HUES48 (cell line): ENCODE data around the gene FIBCD1.

ENCODE experiments used
- H3K27ac ChIP-seq: one replicate; pipeline ENCODE4 v1.7.0; 2013; ENCODE audit warnings: low read depth, low read length, inconsistent platforms
- H3K27me3 ChIP-seq: 2 replicates; pipeline ENCODE4 v1.6.1; 2013; ENCODE audit warnings: mild to moderate bottlenecking, low read length; ENCODE audit not compliant: control insufficient read depth, insufficient read depth
- H3K36me3 ChIP-seq: 2 replicates; pipeline ENCODE4 v1.6.1; 2013; ENCODE audit warnings: low read length; ENCODE audit not compliant: control insufficient read depth, insufficient read depth
- H3K4me1 ChIP-seq: 2 replicates; pipeline ENCODE4 v1.6.1; 2013; ENCODE audit warnings: mild to moderate bottlenecking, low read length; ENCODE audit not compliant: control insufficient read depth, insufficient read depth
- H3K4me3 ChIP-seq: 2 replicates; pipeline ENCODE4 v1.5.1; 2013; ENCODE audit warnings: mild to moderate bottlenecking, low read depth, low read length
- H3K9ac ChIP-seq: 2 replicates; pipeline ENCODE4 v1.6.1; 2013; ENCODE audit warnings: mild to moderate bottlenecking, low read depth, low read length, moderate library complexity
- H3K9me3 ChIP-seq: 2 replicates; pipeline ENCODE4 v1.6.1; 2013; ENCODE audit warnings: low read length; ENCODE audit not compliant: control insufficient read depth, insufficient read depth

The FIBCD1 gene

DNA sequence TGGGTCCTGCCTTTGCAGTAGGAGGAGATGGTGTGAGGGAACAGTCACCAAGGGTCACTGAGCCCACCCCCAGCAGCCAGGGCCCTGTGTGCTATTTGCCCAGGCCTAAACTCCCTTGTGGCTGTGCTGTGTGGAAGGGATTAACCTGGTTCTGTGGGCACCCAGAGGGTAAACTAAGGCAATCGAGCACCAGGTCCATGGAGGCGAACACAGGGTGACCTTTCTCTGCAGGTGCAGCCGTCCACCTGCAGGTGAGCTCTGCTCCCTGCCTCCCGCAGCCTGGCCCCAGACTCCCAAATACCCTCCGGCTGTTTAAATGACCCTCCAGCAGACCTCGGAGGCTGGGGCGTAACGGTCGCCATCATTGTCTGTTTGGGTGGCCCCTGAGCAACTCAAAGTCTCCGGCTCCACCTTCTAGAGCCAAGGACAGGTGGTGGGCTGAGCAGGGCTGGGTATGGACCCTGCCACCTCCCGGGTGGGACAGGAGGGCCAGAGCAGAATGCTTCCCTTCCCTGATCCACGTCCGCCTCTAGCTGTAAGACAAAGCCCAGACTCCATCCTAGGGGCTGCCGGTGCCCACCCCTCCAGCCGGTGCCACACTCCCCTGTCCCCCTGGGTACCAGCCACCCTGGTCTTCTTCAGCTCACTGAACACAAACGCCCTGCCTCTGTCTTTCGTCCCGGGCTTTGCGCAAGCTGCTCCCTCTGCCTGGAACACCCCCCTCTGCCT, 34.1 kb upstream of the FIBCD1 start:
- no peaks in the 10 kb centered on the region for H3K27me3 ChIP-seq
- H3K9me3 ChIP-seq: no peaks in the 10 kb centered on the region
- H3K4me3 ChIP-seq: no peak overlapping the region
- no peak overlapping the region for H3K27ac ChIP-seq
- H3K36me3 ChIP-seq: no peaks in the 10 kb centered on the region
- H3K4me1 ChIP-seq: no peaks in the 10 kb centered on the region
- H3K9ac ChIP-seq: no peak overlapping the region

DNA sequence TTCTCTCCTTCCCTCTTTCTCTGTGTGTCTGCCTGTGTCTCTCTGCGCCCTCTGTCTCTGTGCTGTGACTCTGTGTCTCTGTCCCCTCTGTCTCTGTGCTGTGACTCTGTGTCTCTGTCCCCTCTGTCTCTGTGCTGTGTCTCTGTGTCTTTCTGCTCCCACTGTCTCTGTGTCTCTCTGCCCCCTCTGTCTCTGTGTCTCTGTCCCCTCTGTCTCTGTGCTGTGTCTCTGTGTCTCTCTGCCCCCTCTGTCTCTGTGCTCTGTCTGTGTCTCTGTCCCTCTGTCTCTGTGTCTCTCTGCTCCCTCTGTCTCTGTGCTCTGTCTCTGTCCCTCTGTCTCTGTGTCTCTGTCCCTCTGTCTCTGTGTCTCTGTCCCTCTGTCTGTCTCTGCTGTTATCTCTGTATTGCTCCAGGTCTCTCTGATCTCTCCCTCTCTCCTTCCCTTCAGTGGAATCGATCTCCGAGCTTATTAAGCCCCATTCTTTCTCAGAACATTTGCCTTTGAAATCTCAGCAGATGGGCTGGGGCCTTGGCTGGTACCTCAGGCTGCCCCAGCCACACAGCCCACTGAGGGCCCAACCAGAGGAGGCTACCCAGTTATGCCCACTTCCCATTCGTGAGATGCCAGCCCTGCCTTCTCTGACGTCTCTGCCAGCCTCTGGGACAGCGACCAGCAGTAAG, 33.4 kb upstream of the FIBCD1 start:
- no peak overlapping the region for H3K4me3 ChIP-seq
- H3K4me1 ChIP-seq: no peaks in the 10 kb centered on the region
- no peaks in the 10 kb centered on the region for H3K36me3 ChIP-seq
- H3K9ac ChIP-seq: no peak overlapping the region
- H3K9me3 ChIP-seq: no peaks in the 10 kb centered on the region
- no peak overlapping the region for H3K27ac ChIP-seq
- no peaks in the 10 kb centered on the region for H3K27me3 ChIP-seq

DNA sequence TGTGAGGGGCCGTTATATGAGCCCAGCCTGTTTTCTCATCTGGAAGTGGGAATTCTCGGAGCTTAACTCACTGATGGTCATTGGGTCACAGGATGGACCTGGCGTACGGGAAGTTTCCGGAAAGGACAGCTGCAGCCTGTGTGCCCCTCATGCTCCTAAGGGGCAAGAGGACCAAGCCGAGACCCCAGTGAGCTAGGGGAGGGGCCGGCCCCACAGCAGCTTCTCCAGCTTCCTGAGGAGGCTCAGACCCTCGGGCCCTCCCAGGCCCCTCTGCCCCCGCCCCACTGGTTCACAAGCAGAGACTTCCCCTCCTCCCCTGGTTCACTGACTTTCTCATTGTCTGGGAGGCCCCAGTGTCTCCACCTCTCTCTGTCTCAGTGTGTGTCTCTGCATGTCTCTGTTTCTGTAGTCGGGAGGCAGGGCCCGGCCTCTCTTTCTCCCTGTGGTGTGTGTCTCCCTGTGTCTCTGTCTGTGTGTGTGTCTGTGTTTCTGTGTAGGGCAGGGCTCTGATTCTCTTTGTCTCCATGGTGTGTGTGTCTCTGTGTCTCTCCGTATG, 32.3 kb upstream of the FIBCD1 start:
- Histone ChIP-seq H3K4me1 (no peaks in the 10 kb centered on the region), H3K4me3 (no peak overlapping the region), H3K9me3 (no peaks in the 10 kb centered on the region), H3K36me3 (no peaks in the 10 kb centered on the region), H3K27me3 (no peaks in the 10 kb centered on the region), H3K9ac (no peak overlapping the region), H3K27ac (no peak overlapping the region)

DNA sequence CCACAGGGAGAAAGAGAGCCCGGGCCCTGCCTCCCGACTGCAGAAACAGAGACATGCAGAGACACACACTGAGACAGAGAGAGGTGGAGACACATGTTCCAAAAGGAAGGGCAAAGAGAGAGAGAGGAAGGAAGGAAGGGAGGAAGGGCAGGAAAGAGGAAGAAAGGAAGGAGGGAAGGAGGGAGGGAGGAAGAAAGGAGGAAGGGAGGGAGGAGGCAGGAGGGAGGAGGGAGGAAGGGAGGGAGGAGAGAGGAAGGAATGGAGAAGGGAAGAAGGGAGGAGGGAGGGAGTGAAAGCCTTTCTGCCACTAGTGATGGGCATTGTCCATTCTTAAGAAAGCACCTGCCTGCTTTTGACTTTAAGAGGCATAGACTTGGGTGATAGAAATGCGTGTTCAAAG, 31.8 kb upstream of the FIBCD1 start:
- H3K36me3 ChIP-seq: no peaks in the 10 kb centered on the region
- H3K9ac ChIP-seq: no peak overlapping the region
- no peaks in the 10 kb centered on the region for H3K27me3 ChIP-seq
- no peaks in the 10 kb centered on the region for H3K4me1 ChIP-seq
- H3K4me3 ChIP-seq: no peak overlapping the region
- H3K27ac ChIP-seq: no peak overlapping the region
- H3K9me3 ChIP-seq: no peaks in the 10 kb centered on the region

DNA sequence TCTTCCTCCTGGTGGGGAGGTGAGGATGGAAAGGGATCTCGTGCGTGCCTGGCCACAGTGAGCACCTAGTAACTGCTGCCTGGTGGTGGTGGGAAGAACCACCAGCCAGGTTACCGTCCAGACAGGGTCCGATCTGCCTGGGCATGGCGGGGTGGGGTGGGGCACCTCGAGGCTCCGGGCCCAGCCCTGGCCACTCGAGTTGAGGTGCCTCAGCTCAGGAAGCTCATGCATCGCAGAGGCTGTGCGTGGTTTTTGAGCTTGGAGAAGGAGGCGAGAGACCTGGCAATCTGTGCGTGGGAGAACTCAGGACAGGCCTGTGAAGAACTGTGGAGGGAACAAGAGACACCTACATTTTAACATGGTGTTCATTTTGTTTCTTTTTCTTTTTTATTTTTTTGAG, 31.0 kb upstream of the FIBCD1 start:
- Histone ChIP-seq H3K27me3 (no peaks in the 10 kb centered on the region), H3K9ac (no peak overlapping the region), H3K4me1 (no peaks in the 10 kb centered on the region), H3K36me3 (no peaks in the 10 kb centered on the region), H3K4me3 (no peak overlapping the region), H3K27ac (no peak overlapping the region), H3K9me3 (no peaks in the 10 kb centered on the region)

DNA sequence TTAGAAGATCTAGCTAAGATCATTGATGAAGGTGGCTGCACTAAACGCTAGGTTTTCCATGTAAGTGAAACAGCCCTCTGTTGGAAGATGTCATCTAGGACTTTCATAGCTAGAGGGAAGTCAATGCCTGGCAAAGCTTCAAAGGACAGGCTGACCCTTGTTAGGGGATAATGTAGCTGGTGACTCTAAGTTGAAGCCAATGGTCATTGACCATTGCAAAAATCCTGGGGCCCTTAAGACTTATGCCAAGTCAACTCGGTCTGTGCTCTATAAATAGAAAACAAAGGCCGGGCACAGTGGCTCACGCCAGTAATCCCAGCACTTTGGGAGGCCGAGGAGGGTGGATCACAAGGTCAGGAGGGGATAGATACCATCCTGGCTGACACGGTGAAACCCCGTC, 26.6 kb upstream of the FIBCD1 start:
- no peak overlapping the region for H3K27ac ChIP-seq
- H3K27me3 ChIP-seq: no peaks in the 10 kb centered on the region
- H3K36me3 ChIP-seq: no peaks in the 10 kb centered on the region
- H3K9ac ChIP-seq: no peak overlapping the region
- no peaks in the 10 kb centered on the region for H3K9me3 ChIP-seq
- no peak overlapping the region for H3K4me3 ChIP-seq
- H3K4me1 ChIP-seq: no peaks in the 10 kb centered on the region

DNA sequence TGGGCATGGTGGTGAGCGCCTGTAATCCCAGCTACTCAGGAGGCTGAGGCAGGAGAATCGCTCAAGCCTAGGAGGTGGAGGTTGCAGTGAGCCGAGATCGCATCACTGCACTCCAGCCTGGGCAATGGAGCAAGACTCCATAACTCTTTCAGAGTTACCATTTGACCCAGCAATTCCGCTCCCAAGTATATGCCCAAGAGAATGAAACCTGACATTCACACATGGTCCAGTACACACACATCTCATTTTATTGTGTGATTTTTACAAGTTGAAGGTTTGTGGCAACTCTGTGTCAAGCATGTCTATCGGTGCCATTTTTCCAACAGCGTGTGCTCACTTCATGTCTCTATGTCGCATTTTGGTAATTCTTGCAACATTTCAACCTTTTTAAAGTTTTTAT, 24.9 kb upstream of the FIBCD1 start:
- no peaks in the 10 kb centered on the region for H3K9me3 ChIP-seq
- no peaks in the 10 kb centered on the region for H3K27me3 ChIP-seq
- H3K9ac ChIP-seq: no peak overlapping the region
- H3K36me3 ChIP-seq: no peaks in the 10 kb centered on the region
- H3K4me1 ChIP-seq: no peaks in the 10 kb centered on the region
- no peak overlapping the region for H3K4me3 ChIP-seq
- H3K27ac ChIP-seq: no peak overlapping the region

DNA sequence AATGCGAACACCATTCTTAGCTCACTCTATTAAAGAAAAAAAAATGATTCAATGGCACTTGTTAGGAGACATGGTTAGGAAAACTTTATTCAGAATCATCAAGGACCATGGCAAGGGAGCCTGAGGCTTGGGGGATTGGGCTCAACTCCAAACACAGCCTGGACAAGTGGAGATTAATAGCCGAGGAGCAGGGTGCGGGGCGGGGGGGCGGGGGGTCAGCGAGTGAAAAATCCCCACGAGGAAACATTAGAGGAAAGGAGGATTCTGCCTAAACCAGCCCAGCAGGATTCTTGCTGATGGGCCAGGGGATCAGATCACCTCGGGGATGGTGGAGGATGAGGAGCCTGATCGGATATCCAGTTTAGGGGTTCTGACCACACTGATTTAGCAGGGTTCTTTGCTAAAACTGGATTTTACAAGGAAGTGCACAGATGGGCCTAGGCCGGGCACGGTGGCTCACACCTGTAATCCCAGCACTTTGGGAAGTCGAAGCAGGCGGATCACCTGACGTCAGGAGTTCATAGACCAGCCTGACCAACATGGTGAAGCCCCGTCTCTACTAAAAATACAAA, 24.4 kb upstream of the FIBCD1 start:
- Histone ChIP-seq H3K4me1 (no peaks in the 10 kb centered on the region), H3K27me3 (no peaks in the 10 kb centered on the region), H3K4me3 (no peak overlapping the region), H3K27ac (no peak overlapping the region), H3K9me3 (0 out of 2 replicates have a peak, but pooled peaks cover 3% of the 10 kb centered on the region), H3K36me3 (no peaks in the 10 kb centered on the region), H3K9ac (no peak overlapping the region)

DNA sequence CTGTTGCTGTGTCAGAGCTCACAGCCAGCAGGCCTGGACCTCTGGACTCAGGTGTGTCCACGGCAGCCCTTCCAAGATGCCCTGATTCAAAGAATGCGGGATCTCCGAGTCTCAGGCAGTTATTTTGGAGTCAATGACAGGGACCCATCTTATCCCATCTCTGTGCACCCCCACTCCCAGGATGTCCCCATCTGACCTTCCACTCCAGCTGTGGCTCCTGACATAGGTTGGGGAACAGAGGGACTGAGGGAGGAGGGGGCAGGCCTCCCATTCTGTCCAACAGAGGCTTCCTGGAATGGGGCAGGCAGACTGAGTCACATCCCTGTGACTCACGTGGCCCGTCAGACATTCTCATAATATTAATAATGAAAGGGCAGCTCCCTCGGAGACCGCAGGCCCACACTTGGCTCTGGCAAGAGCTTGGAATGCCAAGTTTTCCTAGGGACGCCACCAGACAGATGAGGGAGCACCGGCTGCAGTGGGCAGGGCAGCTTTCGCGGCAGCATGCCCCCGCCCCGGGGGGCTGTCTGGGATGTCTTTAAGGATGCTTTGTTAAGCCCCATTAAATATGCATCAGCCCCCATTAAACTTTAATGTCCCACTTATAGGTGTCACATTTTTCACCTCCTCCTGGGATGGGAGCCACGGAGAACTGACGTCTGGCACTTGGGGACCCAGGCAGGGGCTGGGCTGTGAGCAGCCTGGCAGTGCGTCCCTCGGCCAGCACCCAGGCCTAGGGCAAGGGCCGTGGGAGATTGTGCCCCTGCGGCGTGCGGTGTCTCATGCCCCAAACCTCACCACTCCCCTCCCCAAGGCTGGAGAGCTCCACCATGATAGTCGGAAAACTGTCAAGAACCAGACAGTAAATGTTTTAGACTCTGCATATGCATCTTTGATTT, 23.6 kb upstream of the FIBCD1 start:
- no peaks in the 10 kb centered on the region for H3K27me3 ChIP-seq
- no peak overlapping the region for H3K27ac ChIP-seq
- no peak overlapping the region for H3K4me3 ChIP-seq
- H3K9me3 ChIP-seq: 0 out of 2 replicates have a peak, but pooled peaks cover 4% of the 10 kb centered on the region
- no peak overlapping the region for H3K9ac ChIP-seq
- H3K36me3 ChIP-seq: no peaks in the 10 kb centered on the region
- H3K4me1 ChIP-seq: no peaks in the 10 kb centered on the region

DNA sequence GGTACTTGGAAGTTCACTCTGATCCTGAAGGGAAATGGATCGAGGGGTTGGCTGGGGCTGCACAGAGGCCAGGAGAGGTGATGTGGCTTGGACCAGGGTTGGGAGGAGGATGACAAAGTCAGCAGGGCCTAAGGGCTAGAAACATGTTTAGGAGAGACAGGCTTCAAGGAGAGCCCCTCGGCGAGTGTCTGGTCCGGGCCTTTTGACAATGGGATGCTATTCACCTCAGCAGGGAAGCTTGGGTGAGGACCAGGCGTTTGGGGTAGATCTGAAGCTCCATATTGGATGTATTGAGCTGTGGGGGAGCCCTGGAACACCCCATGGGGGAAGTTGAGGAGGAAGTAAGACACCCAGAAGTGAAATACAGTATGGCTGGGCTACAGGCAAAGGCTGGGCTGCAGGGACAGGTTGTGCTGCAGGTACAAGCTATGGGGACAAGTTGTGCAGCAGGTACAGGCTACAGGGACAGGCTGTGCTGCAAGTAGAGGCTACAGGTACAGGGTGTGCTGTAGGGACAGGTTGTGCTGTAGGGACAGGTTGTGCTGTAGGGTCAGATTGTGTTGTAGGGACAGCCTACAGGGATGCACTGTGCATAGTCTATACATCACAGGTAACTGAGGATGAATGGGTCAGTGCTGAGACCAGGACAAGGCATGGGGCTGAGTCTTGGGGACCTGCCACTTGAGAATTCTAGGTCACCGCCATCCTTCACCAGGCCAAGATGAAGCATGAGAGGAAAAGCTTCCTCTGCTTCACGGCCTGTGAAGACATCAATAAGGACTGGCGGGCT, 22.7 kb upstream of the FIBCD1 start:
- Histone ChIP-seq H3K27ac (no peak overlapping the region), H3K36me3 (no peaks in the 10 kb centered on the region), H3K9ac (no peak overlapping the region), H3K27me3 (no peaks in the 10 kb centered on the region), H3K4me3 (no peak overlapping the region), H3K4me1 (no peaks in the 10 kb centered on the region), H3K9me3 (0 out of 2 replicates have a peak, but pooled peaks cover 4% of the 10 kb centered on the region)
